DMS114 treated with DMSO at 0.1 percent for 48 hours (cell line): ENCODE measurements around the gene UBXN1.

Experiments
- DNase-seq: peaks from one replicate; lab custom pipeline; 2025; ENCODE audit not compliant: unreplicated experiment; lab: John Stamatoyannopoulos, UW

The UBXN1 gene

GRCh38 chr11:62647609-62648005 lies 31.3 kb downstream of the UBXN1 start:
- no peak for DNase-seq

- DNase-seq, result no peak
Observed at GRCh38 chr11:62646825-62647608, 31.9 kb downstream of the UBXN1 start.

- peak; percentile 97 for DNase-seq
Observed at GRCh38 chr11:62645946-62646824, 32.7 kb downstream of the UBXN1 start, which contains the start of gene GANAB. Gene GANAB (minus strand): TSS chr11:62646613. CDS start chr11:62646599, 14 bp downstream.

GRCh38 chr11:62645671-62645945 lies 33.3 kb downstream of the UBXN1 start:
- DNase-seq, result no peak

- no peak for DNase-seq
Observed at GRCh38 chr11:62644220-62644619, 34.7 kb downstream of the UBXN1 start.

- no peak for DNase-seq
Observed at GRCh38 chr11:62632492-62632891, 46.4 kb downstream of the UBXN1 start.

- DNase-seq, result peak; percentile 26
Observed at GRCh38 chr11:62627713-62628112, 51.2 kb downstream of the UBXN1 start.
